ENCODE results near the gene CFAP97.
"Not testable (repeated sequence)": the region's sequence is repeated elsewhere in the genome, so short reads cannot be mapped to it uniquely, and the experiment has no call there.

The CFAP97 gene

GRCh38 chr4:185221491-185221890 lies 17.7 kb upstream of the CFAP97 start:
- Histone ChIP-seq H3K27me3 (ENCODE audit: control insufficient read depth, insufficient read depth, low read length) (no peaks in the 10 kb centered on the region), H3K9me3 (ENCODE audit: control insufficient read depth, insufficient read depth, low read length) (no peaks in the 10 kb centered on the region), H3K9ac (ENCODE audit: low read depth, low read length) (no peak overlapping the region), H3K4me1 (ENCODE audit: control insufficient read depth, insufficient read depth, low read length) (peaks cover 8% of the 10 kb centered on the region), H3K36me3 (ENCODE audit: control insufficient read depth, insufficient read depth, low read length) (no peaks in the 10 kb centered on the region), H3K4me3 (ENCODE audit: low read depth, low read length) (no peak overlapping the region)

- Histone ChIP-seq H3K9ac (ENCODE audit: low read depth, low read length) (no peak overlapping the region), H3K9me3 (ENCODE audit: control insufficient read depth, insufficient read depth, low read length) (no peaks in the 10 kb centered on the region), H3K4me3 (ENCODE audit: low read depth, low read length) (no peak overlapping the region), H3K36me3 (ENCODE audit: control insufficient read depth, insufficient read depth, low read length) (no peaks in the 10 kb centered on the region), H3K4me1 (ENCODE audit: control insufficient read depth, insufficient read depth, low read length) (peaks cover 12% of the 10 kb centered on the region), H3K27me3 (ENCODE audit: control insufficient read depth, insufficient read depth, low read length) (no peaks in the 10 kb centered on the region)
Observed at GRCh38 chr4:185219551-185220344, 15.9 kb upstream of the CFAP97 start.

- H3K9ac ChIP-seq (ENCODE audit: low read depth, low read length): no peak overlapping the region
- peaks cover 20% of the 10 kb centered on the region for H3K4me1 ChIP-seq (ENCODE audit: control insufficient read depth, insufficient read depth, low read length)
- H3K9me3 ChIP-seq (ENCODE audit: control insufficient read depth, insufficient read depth, low read length): no peaks in the 10 kb centered on the region
Observed at GRCh38 chr4:185218312-185218711, 14.5 kb upstream of the CFAP97 start.

GRCh38 chr4:185217408-185217975 lies 13.7 kb upstream of the CFAP97 start:
- Histone ChIP-seq H3K9me3 (ENCODE audit: control insufficient read depth, insufficient read depth, low read length) (no peaks in the 10 kb centered on the region), H3K36me3 (ENCODE audit: control insufficient read depth, insufficient read depth, low read length) (no peaks in the 10 kb centered on the region), H3K4me1 (ENCODE audit: control insufficient read depth, insufficient read depth, low read length) (peaks cover 21% of the 10 kb centered on the region), H3K4me3 (ENCODE audit: low read depth, low read length) (no peak overlapping the region), H3K9ac (ENCODE audit: low read depth, low read length) (no peak overlapping the region), H3K27me3 (ENCODE audit: control insufficient read depth, insufficient read depth, low read length) (no peaks in the 10 kb centered on the region)

More at GRCh38 chr4:185218312-185218711, 14.5 kb upstream of the CFAP97 start:
- Histone ChIP-seq H3K4me3 (ENCODE audit: low read depth, low read length) (no peak overlapping the region), H3K36me3 (ENCODE audit: control insufficient read depth, insufficient read depth, low read length) (no peaks in the 10 kb centered on the region), H3K27me3 (ENCODE audit: control insufficient read depth, insufficient read depth, low read length) (no peaks in the 10 kb centered on the region)

GRCh38 chr4:185215261-185215660 lies 11.5 kb upstream of the CFAP97 start:
- H3K4me1 ChIP-seq (ENCODE audit: control insufficient read depth, insufficient read depth, low read length): peaks cover 27% of the 10 kb centered on the region
- no peaks in the 10 kb centered on the region for H3K9me3 ChIP-seq (ENCODE audit: control insufficient read depth, insufficient read depth, low read length)

GRCh38 chr4:185213877-185214276 lies 10.1 kb upstream of the CFAP97 start:
- Histone ChIP-seq H3K4me3 (ENCODE audit: low read depth, low read length) (no peak overlapping the region), H3K9me3 (ENCODE audit: control insufficient read depth, insufficient read depth, low read length) (no peaks in the 10 kb centered on the region), H3K9ac (ENCODE audit: low read depth, low read length) (no peak overlapping the region), H3K36me3 (ENCODE audit: control insufficient read depth, insufficient read depth, low read length) (no peaks in the 10 kb centered on the region), H3K4me1 (ENCODE audit: control insufficient read depth, insufficient read depth, low read length) (peaks cover 27% of the 10 kb centered on the region), H3K27me3 (ENCODE audit: control insufficient read depth, insufficient read depth, low read length) (peaks cover 7% of the 10 kb centered on the region)

More at GRCh38 chr4:185215261-185215660, 11.5 kb upstream of the CFAP97 start:
- Histone ChIP-seq H3K36me3 (ENCODE audit: control insufficient read depth, insufficient read depth, low read length) (no peaks in the 10 kb centered on the region), H3K4me3 (ENCODE audit: low read depth, low read length) (no peak overlapping the region), H3K9ac (ENCODE audit: low read depth, low read length) (no peak overlapping the region), H3K27me3 (ENCODE audit: control insufficient read depth, insufficient read depth, low read length) (peaks cover 7% of the 10 kb centered on the region)

- no peak overlapping the region for H3K9ac ChIP-seq (ENCODE audit: low read depth, low read length)
- no peaks in the 10 kb centered on the region for H3K9me3 ChIP-seq (ENCODE audit: control insufficient read depth, insufficient read depth, low read length)
- H3K4me1 ChIP-seq (ENCODE audit: control insufficient read depth, insufficient read depth, low read length): peaks cover 27% of the 10 kb centered on the region
- H3K36me3 ChIP-seq (ENCODE audit: control insufficient read depth, insufficient read depth, low read length): no peaks in the 10 kb centered on the region
- no peak overlapping the region for H3K4me3 ChIP-seq (ENCODE audit: low read depth, low read length)
- H3K27me3 ChIP-seq (ENCODE audit: control insufficient read depth, insufficient read depth, low read length): peaks cover 14% of the 10 kb centered on the region
Observed at GRCh38 chr4:185212581-185212980, 8.8 kb upstream of the CFAP97 start.

- H3K4me1 ChIP-seq (ENCODE audit: control insufficient read depth, insufficient read depth, low read length): peaks cover 19% of the 10 kb centered on the region
- H3K9me3 ChIP-seq (ENCODE audit: control insufficient read depth, insufficient read depth, low read length): no peaks in the 10 kb centered on the region
- H3K27me3 ChIP-seq (ENCODE audit: control insufficient read depth, insufficient read depth, low read length): peaks cover 17% of the 10 kb centered on the region
- no peak overlapping the region for H3K9ac ChIP-seq (ENCODE audit: low read depth, low read length)
- H3K36me3 ChIP-seq (ENCODE audit: control insufficient read depth, insufficient read depth, low read length): no peaks in the 10 kb centered on the region
- peak overlapping the region; percentile 73 for H3K4me3 ChIP-seq (ENCODE audit: low read depth, low read length)
Observed at GRCh38 chr4:185211641-185212040, 7.8 kb upstream of the CFAP97 start.

- Histone ChIP-seq H3K36me3 (ENCODE audit: control insufficient read depth, insufficient read depth, low read length) (no peaks in the 10 kb centered on the region), H3K4me1 (ENCODE audit: control insufficient read depth, insufficient read depth, low read length) (peaks cover 19% of the 10 kb centered on the region), H3K9me3 (ENCODE audit: control insufficient read depth, insufficient read depth, low read length) (no peaks in the 10 kb centered on the region), H3K9ac (ENCODE audit: low read depth, low read length) (no peak overlapping the region), H3K4me3 (ENCODE audit: low read depth, low read length) (peak overlapping the region; percentile 73), H3K27me3 (ENCODE audit: control insufficient read depth, insufficient read depth, low read length) (peaks cover 17% of the 10 kb centered on the region)
Observed at GRCh38 chr4:185211035-185211434, 7.2 kb upstream of the CFAP97 start.

GRCh38 chr4:185210102-185210981 lies 6.5 kb upstream of the CFAP97 start:
- H3K9me3 ChIP-seq (ENCODE audit: control insufficient read depth, insufficient read depth, low read length): no peaks in the 10 kb centered on the region
- no peaks in the 10 kb centered on the region for H3K36me3 ChIP-seq (ENCODE audit: control insufficient read depth, insufficient read depth, low read length)
- H3K4me3 ChIP-seq (ENCODE audit: low read depth, low read length): peak overlapping the region; percentile 73
- H3K27me3 ChIP-seq (ENCODE audit: control insufficient read depth, insufficient read depth, low read length): peaks cover 17% of the 10 kb centered on the region
- peak overlapping the region; percentile 42 for H3K9ac ChIP-seq (ENCODE audit: low read depth, low read length)
- H3K4me1 ChIP-seq (ENCODE audit: control insufficient read depth, insufficient read depth, low read length): peaks cover 17% of the 10 kb centered on the region

GRCh38 chr4:185209852-185210101 lies 6.0 kb upstream of the CFAP97 start:
- Histone ChIP-seq H3K27me3 (ENCODE audit: control insufficient read depth, insufficient read depth, low read length) (peaks cover 18% of the 10 kb centered on the region), H3K4me3 (ENCODE audit: low read depth, low read length) (peak overlapping the region; percentile 73), H3K4me1 (ENCODE audit: control insufficient read depth, insufficient read depth, low read length) (peaks cover 14% of the 10 kb centered on the region)
- not testable (repeated sequence) for H3K36me3 ChIP-seq (ENCODE audit: control insufficient read depth, insufficient read depth, low read length); H3K9me3 ChIP-seq (ENCODE audit: control insufficient read depth, insufficient read depth, low read length); H3K9ac ChIP-seq (ENCODE audit: low read depth, low read length)
